Measurements from ENCODE around the gene LPCAT4. TPM values are rescaled to one million over a fixed set of nuclear protein-coding genes. Genes with fewer than 3 reads are reported as not detected.

LPCAT4 gene
- total RNA-seq, 8 experiments from 2014 or later, result 9.9 to 39.6 (median 21.8) TPM

DNA sequence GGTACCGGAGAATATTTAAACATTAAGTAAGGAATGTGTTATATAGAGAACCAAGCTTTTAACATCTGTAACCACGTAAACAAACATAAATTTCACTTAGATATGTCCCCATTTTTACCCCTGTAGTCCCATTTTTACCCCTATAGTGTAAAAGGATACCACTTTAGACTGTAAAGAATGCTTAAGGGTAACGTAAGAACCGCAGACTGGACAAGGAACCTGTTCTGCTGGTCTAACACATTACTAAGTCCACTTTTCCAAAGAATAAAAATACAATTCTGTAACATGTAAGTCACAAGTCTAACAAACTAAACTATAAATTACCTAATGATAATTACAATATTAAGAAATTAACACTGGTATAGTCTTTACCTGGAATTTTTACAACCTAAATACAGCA lies 32.3 kb downstream of the LPCAT4 start:
- H3K27ac ChIP-seq, result no peak overlapping the region
- no peak for ATAC-seq (replicated peaks in 6 of 8)
- H3K4me1 ChIP-seq (replicated peaks in 1 of 2), result peaks cover 11 to 25% of the 10 kb centered on the region in 2 donors
- 66 to 89% (median 78%) methylated on average over 3 to 4 of the region's 4 CpGs for WGBS, 10 experiments
- in situ Hi-C loops (cut with MboI; ENCODE audit: low pct_unique_long_range_greater_than_20kb in 2 of 9, low sequenced_read_pairs in 9 of 9, unreplicated experiment in 9 of 9), result loop anchor here in 2 of 9 experiments (25.0 kb wide), 2 partner anchors 97 to 247 kb away; partner anchors contain the start of gene EMC4 (in 2 of the 2)
- H3K4me3 ChIP-seq, result no peak overlapping the region

DNA sequence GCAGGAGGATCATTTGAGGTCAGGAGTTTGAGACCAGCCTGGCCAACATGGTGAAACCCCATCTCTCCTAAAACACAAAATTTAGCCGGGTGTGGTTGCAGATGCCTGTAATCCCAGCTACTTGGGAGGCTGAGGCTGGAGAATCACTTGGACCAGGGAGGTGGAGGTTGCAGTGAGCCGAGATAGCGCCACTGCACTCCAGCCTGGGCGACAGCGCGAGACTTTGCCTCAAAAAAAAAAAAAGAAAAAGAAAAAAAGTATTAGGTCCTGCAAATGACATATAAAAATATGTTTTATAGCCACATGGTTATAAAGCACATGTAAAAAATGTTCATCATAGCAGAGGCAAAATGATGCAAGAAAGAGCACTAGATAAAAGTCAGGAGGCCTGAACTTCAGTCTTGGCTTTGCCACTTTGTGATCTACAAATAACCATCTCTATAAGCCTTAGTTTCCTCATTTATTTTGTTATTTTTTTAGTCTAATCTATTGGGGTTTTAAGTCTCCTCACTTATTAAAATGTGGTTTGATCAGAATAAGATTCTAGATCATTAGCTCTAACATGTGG lies 34.4 kb downstream of the LPCAT4 start:
- in situ Hi-C loops (cut with MboI; ENCODE audit: low pct_unique_long_range_greater_than_20kb in 2 of 9, low sequenced_read_pairs in 9 of 9, unreplicated experiment in 9 of 9), result loop anchor here in 2 of 9 experiments (25.0 kb wide), 2 partner anchors 95 to 245 kb away; partner anchors contain the start of gene EMC4 (in 2 of the 2)

DNA sequence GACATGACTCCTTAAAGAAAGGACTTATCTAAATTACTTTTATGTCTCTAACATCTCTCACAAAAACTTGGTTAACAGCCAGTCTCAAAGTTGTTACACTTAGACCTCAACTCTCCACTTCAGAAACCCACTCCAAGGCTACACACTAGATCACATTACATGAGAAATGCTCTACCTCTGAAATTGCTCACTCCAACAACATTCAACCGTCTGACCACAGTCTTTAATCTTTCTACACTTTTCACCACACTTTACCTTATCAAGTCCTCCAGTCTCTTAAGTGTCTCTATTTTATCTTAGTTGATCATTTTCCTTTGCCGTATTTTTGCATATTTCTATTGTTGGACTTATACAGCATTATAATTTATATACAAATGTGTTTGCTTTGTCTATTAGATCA lies 35.2 kb downstream of the LPCAT4 start:
- peaks cover 5 to 23% of the 10 kb centered on the region in 2 donors for H3K4me1 ChIP-seq (replicated peaks in 1 of 2)
- ATAC-seq (replicated peaks in 6 of 8), result no peak
- H3K27ac ChIP-seq, result no peak overlapping the region
- in situ Hi-C loops (cut with MboI; ENCODE audit: low pct_unique_long_range_greater_than_20kb in 2 of 9, low sequenced_read_pairs in 9 of 9, unreplicated experiment in 9 of 9), result loop anchor here in 2 of 9 experiments (25.0 kb wide), 2 partner anchors 95 to 245 kb away; partner anchors contain the start of gene EMC4 (in 2 of the 2)
- WGBS, 10 experiments, result 64 to 100% (median 89%) methylated on average over 1 to 2 of the region's 2 CpGs
- H3K4me3 ChIP-seq, result no peak overlapping the region

More for the DNA sequence above, 34.4 kb downstream of the LPCAT4 start:
- WGBS, 10 experiments, result 83 to 100% (median 100%) methylated on average over 1 to 6 of the region's 6 CpGs; no CpG with 5 or more reads in 1 of the 10 experiments
- Histone ChIP-seq H3K4me1 (replicated peaks in 1 of 2) (peaks cover 8 to 25% of the 10 kb centered on the region in 2 donors), H3K4me3 (no peak overlapping the region), H3K27ac (no peak overlapping the region)
- no peak for ATAC-seq (replicated peaks in 6 of 8)

DNA sequence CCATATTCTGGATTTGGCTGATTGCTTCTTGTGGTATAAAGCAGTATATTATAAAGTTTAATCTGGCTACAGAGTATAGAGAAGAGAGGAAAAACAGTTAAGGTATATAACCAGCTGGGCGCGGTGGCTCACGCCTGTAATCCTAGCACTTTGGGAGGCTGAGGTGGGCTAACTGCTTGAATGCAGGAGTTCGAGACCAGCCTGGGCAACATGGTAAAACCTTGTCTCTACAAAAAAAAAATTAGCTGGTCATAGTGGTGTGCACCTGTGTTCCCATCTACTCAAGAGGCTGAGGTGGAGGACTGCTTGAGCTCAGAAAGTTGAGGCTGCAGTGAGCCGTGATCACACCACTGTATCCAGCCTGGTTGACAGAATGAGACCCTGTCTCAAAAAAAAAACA lies 36.7 kb downstream of the LPCAT4 start:
- H3K4me3 ChIP-seq, result no peak overlapping the region
- peaks cover 0 to 7% of the 10 kb centered on the region in 2 donors for H3K4me1 ChIP-seq (replicated peaks in 1 of 2)
- no peak overlapping the region for H3K27ac ChIP-seq
- 40 to 100% (median 98%) methylated on average over 1 to 5 of the region's 5 CpGs; no CpG with 5 or more reads in 2 of the 10 experiments for WGBS, 10 experiments
- in situ Hi-C loops (cut with MboI; ENCODE audit: low pct_unique_long_range_greater_than_20kb in 2 of 9, low sequenced_read_pairs in 9 of 9, unreplicated experiment in 9 of 9), result loop anchor here in 2 of 9 experiments (25.0 kb wide), 2 partner anchors 93 to 243 kb away; partner anchors contain the start of gene EMC4 (in 2 of the 2)
- no peak for ATAC-seq (replicated peaks in 6 of 8)

DNA sequence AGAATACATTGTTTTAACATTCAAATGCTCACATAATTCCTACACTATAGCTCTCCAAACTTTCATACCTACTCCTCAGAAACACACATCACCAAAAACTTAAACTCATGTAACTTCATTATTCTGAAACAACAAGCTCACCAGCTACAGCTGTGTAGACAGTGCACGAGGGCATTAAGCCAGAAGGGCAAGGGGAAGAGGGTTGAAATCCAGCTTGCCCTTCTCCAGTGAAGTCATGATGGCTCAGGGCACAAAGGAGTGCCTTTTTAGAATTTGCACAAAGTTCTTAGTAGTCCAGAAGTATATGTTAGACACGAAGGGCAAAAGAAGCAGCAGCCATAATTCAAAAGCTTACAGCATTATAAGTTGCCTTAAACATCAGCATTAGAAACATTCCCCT lies 38.0 kb downstream of the LPCAT4 start:
- WGBS, 10 experiments, result 11 to 80% (median 47%) methylated on average over 1 to 2 of the region's 2 CpGs; no CpG with 5 or more reads in 1 of the 10 experiments
- H3K4me1 ChIP-seq (replicated peaks in 1 of 2), result no peaks in the 10 kb centered on the region
- H3K4me3 ChIP-seq, result no peak overlapping the region
- H3K27ac ChIP-seq, result no peak overlapping the region
- no peak for ATAC-seq (replicated peaks in 6 of 8)
- in situ Hi-C loops (cut with MboI; ENCODE audit: low pct_unique_long_range_greater_than_20kb in 2 of 9, low sequenced_read_pairs in 9 of 9, unreplicated experiment in 9 of 9), result loop anchor here in 2 of 9 experiments (25.0 kb wide), 2 partner anchors 92 to 242 kb away; partner anchors contain the start of gene EMC4 (in 2 of the 2)

DNA sequence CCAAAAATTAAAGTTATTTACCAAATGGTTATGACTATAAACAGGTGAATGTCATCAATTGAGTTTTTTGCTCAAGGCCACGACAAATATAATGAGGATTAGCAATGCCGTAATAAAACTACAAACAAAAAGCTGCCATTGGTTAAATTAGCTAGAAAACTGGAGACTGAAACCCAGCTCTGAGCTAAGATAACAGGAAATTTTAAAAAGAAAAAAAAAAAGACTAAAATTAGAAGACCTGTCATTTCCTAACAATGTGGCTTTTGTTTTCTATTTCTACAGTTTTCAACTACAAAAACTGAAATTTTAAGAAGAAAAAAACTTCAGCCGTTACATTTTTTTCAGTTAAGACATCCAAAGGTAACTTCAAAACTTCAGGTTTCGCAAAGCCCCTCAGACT lies 39.1 kb downstream of the LPCAT4 start:
- in situ Hi-C loops (cut with MboI; ENCODE audit: low pct_unique_long_range_greater_than_20kb in 2 of 9, low sequenced_read_pairs in 9 of 9, unreplicated experiment in 9 of 9), result loop anchor here in 2 of 9 experiments (25.0 kb wide), 2 partner anchors 91 to 241 kb away; partner anchors contain the start of gene EMC4 (in 2 of the 2)
- no peak for ATAC-seq (replicated peaks in 6 of 8)
- H3K27ac ChIP-seq, result no peak overlapping the region
- WGBS, 10 experiments, result 81 to 100% (median 94%) methylated on average over 3 to 4 of the region's 4 CpGs
- H3K4me3 ChIP-seq, result no peak overlapping the region
- no peaks in the 10 kb centered on the region for H3K4me1 ChIP-seq (replicated peaks in 1 of 2)

DNA sequence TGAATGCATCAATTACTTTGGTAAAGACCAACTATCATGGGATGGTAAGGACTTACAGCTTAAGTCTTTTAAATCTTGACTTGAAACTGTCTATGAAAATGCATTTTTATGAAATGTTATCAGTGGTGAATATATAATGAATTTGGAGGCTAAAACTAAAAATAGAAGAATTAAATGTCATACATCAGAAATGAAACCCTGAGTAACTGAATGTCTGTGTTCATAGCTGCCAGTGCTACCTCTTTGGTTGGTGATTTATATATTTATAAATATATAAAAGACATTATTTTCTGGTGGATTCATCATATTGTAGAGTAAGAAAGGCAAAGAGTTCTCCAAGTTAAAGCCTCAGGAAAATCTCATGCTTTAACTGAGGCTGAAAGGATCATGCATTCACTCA lies 41.6 kb downstream of the LPCAT4 start:
- Histone ChIP-seq H3K4me1 (replicated peaks in 1 of 2) (no peaks in the 10 kb centered on the region), H3K27ac (no peak overlapping the region), H3K4me3 (no peak overlapping the region)
- no peak for ATAC-seq (replicated peaks in 6 of 8)
- in situ Hi-C loops (cut with MboI; ENCODE audit: low pct_unique_long_range_greater_than_20kb in 2 of 9, low sequenced_read_pairs in 9 of 9, unreplicated experiment in 9 of 9), result loop anchor here in 2 of 9 experiments (25.0 kb wide), 2 partner anchors 88 to 238 kb away; partner anchors contain the start of gene EMC4 (in 2 of the 2)

DNA sequence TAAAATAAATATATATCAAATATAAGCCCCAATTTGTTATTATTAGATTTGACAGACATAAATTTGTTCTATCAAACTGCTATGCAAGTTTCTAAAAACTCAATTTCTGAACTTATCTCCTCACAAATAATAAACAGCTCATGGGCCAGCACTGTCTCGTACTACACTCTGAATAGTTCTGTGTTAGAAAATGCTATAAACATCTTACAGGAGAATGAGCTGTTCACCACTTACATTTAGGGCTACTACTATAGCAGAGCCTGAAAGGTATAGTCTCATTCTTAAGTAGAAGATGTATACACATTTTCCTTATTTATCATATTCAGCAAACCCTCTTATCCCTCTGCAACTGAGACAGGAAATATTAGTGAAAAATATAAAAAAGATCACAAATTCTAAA lies 42.1 kb downstream of the LPCAT4 start:
- no peak overlapping the region for H3K27ac ChIP-seq
- no peak for ATAC-seq (replicated peaks in 6 of 8)
- no peaks in the 10 kb centered on the region for H3K4me1 ChIP-seq (replicated peaks in 1 of 2)
- WGBS, 10 experiments, result 57 to 100% (median 100%) methylated on average over 1 of the region's 1 CpG; no CpG with 5 or more reads in 1 of the 10 experiments
- in situ Hi-C loops (cut with MboI; ENCODE audit: low pct_unique_long_range_greater_than_20kb in 2 of 9, low sequenced_read_pairs in 9 of 9, unreplicated experiment in 9 of 9), result loop anchor here in 2 of 9 experiments (25.0 kb wide), 2 partner anchors 88 to 238 kb away; partner anchors contain the start of gene EMC4 (in 2 of the 2)
- H3K4me3 ChIP-seq, result no peak overlapping the region

DNA sequence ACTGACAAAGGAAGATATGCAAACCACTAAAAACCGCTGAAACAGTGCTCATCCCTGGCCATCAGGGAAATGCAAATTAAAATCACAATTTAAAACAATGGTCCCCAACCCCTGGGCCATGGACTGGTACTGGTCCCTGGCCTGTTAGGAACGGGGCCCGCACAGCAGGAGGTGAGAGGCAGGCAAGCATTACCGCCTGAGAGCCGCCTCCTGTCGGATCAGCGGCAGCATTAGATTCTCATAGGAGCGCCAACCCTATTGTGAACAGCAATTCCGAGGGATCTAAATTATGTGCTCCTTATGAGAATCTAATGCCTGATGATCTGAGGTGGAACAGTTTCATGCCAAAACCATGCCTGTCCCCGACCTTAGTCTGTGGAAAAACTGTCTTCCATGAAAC lies 43.8 kb downstream of the LPCAT4 start:
- Histone ChIP-seq H3K4me1 (replicated peaks in 1 of 2) (peaks cover 0 to 3% of the 10 kb centered on the region in 2 donors), H3K4me3 (no peak overlapping the region), H3K27ac (no peak overlapping the region)
- in situ Hi-C loops (cut with MboI; ENCODE audit: low pct_unique_long_range_greater_than_20kb in 2 of 9, low sequenced_read_pairs in 9 of 9, unreplicated experiment in 9 of 9), result no loop called here
- WGBS, 10 experiments, result 67 to 100% (median 89%) methylated on average over 1 to 6 of the region's 10 CpGs
- no peak for ATAC-seq (replicated peaks in 6 of 8)

DNA sequence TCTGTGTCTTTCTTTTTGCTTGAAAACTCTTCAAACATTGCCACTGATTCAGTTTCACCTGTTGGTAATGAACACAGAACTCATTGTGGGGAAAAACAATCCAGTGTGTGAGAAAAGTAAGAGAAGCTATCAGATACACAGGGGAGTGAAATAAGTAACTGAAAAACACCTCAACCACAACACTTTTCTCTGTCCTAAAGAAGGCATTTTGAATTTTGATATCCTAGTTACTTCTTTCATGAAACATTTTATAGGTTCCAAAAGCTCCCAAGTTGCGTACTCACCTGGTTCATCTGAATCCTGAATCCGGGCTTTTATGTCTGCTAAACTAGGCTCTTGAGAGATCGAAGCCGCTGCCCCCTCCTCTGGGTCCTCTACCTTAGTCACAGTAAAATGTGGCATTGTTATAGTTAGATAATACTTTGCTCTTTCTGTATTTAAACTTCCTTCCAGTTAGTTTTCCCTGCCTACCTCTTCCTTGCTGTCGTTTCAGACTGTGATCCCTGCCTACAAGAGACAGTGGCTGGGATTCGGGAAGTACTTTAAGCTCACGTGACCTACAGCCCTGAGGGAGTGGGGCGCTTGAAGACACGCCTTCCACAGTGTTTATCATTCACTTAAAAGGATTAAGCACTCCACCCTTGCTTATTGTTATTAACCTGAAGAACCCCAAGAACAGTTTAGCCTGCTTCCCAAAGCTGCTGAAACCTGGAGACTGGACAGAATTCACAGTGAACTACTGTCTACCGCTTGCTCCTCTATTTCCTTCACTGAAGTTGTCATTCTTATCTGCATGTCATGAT lies 48.5 kb downstream of the LPCAT4 start:
- peak; percentile 61 to 100 (median 92) for ATAC-seq (replicated peaks in 6 of 8)
- Histone ChIP-seq H3K27ac (no peak overlapping the region), H3K4me3 (peak overlapping the region in 3 of 5 donors; percentile 22 to 26 (median 24)), H3K4me1 (replicated peaks in 1 of 2) (peaks cover 0 to 3% of the 10 kb centered on the region in 2 donors)
- WGBS, 10 experiments, result 0 to 89% (median 22%) methylated on average over 1 to 6 of the region's 10 CpGs; no CpG with 5 or more reads in 1 of the 10 experiments
- in situ Hi-C loops (cut with MboI; ENCODE audit: low pct_unique_long_range_greater_than_20kb in 2 of 9, low sequenced_read_pairs in 9 of 9, unreplicated experiment in 9 of 9), result no loop called here

DNA sequence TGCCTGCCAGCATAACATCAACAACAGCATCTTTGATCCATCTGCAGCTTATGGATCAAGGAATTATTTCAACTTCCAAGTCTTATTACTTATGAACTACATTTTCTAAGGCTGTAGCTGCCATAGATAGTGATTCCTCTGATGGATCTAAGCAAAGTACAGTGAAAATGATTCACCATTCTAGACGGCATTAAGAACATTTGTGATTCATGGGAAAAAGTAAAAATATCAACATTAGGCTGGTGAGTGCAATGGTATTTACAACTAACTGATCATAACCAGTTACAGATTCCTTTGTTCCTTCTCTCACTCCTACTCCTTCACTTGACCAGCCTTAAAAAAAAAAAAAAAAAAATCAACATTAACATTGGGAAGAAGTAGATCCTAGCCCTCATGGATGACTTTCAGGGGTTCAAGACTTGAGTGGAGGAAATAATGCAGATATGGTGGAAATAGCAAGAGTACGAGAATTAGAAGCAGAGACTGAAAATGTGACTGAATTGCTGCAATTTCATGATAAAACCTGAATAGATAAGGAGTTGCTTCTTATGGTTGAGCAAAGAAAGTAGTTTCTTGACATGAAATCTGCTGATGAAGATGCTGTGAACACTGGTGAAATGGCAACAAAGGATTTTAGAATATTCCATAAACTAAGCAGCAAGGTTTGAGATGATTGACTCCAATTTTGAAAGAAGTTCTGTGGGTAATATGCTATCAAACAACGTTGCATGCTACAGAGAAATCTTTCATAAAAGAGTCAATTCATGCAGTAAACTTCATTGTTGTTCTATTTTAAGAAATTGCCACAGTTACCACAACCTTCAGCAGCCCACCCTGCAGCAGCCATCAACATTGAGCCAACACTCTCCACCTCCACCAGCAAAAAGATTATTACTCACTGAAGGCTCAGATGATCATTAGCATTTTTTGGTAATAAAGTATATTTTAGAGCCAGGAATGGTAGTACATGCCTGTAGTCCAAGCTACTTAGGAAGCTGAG lies 52.2 kb downstream of the LPCAT4 start:
- Histone ChIP-seq H3K27ac (no peak overlapping the region), H3K4me3 (no peak overlapping the region), H3K4me1 (replicated peaks in 1 of 2) (peaks cover 0 to 3% of the 10 kb centered on the region in 2 donors)
- in situ Hi-C loops (cut with MboI; ENCODE audit: low pct_unique_long_range_greater_than_20kb in 2 of 9, low sequenced_read_pairs in 9 of 9, unreplicated experiment in 9 of 9), result no loop called here
- 45 to 100% (median 85%) methylated on average over 1 to 3 of the region's 3 CpGs for WGBS, 10 experiments
- ATAC-seq (replicated peaks in 6 of 8), result no peak

DNA sequence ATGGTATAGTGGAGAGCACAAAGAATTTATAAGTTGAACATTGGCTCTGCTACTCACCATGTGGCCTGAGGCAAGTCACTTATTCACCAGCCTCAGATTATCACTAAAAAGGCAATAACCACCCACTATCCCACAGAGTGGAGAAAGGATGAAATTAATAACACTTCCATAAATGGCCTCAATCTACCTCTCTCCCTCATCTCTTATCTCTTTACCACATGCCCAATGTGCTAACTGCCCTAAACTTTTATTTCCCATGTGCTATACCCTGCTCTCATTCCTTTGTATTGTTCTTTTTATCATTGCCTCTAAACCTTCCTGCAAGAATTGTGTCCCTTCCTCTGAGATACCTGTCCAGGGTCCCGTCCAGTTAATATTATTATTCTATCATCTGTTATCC lies 55.4 kb downstream of the LPCAT4 start:
- Histone ChIP-seq H3K27ac (no peak overlapping the region), H3K4me3 (no peak overlapping the region), H3K4me1 (replicated peaks in 1 of 2) (no peaks in the 10 kb centered on the region)
- ATAC-seq (replicated peaks in 6 of 8), result no peak
- in situ Hi-C loops (cut with MboI; ENCODE audit: low pct_unique_long_range_greater_than_20kb in 2 of 9, low sequenced_read_pairs in 9 of 9, unreplicated experiment in 9 of 9), result no loop called here
- 50 to 100% (median 85%) methylated on average over 1 of the region's 1 CpG; no CpG with 5 or more reads in 2 of the 10 experiments for WGBS, 10 experiments
